GM13977 (cell line): ENCODE results near the gene EDIL3.

Source experiments
- DNase-seq: peaks from one replicate; pipeline ENCODE4 v3.0.0; 2012; ENCODE audit warnings: low spot score
- in situ Hi-C: fragments of 300-500 bp; cut with MboI; formaldehyde crosslinking; loops from one replicate; pipeline ENCODE4 v1.12.0; 2022; ENCODE audit warnings: low sequenced_read_pairs, low pct_unique_long_range_greater_than_20kb, mixed read lengths, inconsistent platforms; ENCODE audit not compliant: unreplicated experiment
- TF ChIP-seq, protein P1 (sequence below): IDR thresholded peaks from 2 replicates; pipeline ENCODE4 v1.5.1; 2012; ENCODE audit warnings: mild to moderate bottlenecking, control low read depth; ENCODE audit not compliant: insufficient read depth; ENCODE audit errors: extremely low read depth, missing control alignments

EDIL3 gene

DNA sequence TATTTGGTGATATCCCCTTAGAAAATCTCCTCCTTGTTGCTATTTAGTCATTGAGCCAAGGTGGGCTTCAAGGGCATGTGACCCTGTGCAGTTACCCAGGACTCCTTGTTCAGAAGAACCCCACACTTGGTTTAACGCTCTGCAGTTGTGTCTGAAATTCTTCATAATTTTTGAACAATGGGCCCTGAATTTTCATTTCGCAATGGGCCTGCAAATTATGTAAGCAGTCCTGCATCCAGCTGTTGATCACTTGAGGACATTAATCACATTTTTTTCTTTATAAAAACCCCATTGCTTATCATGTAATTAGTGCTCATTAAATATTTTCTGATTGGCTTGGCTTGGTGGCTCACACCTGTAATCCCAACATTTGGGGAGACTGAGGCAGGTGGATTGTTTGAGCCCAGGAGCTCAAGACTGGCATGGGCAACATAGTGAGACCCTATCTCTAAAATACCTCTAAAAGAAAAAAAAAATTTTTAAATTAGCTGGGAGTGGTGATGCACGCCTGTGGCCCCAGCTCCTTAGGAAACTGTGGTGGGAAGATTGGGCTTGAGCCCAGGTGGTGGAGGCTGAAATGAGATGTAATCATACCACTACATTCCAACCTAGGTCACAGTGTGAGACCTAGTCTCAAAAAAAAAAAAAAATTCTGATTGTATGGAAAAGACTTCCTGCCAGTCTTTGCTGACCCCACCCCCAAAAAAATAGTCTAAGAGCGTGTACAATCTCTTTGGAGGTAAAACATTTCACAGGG lies 469.8 kb downstream of the EDIL3 start:
- in situ Hi-C loops, result no loop called here
- DNase-seq, result no peak
- TF ChIP-seq, protein P1, sequence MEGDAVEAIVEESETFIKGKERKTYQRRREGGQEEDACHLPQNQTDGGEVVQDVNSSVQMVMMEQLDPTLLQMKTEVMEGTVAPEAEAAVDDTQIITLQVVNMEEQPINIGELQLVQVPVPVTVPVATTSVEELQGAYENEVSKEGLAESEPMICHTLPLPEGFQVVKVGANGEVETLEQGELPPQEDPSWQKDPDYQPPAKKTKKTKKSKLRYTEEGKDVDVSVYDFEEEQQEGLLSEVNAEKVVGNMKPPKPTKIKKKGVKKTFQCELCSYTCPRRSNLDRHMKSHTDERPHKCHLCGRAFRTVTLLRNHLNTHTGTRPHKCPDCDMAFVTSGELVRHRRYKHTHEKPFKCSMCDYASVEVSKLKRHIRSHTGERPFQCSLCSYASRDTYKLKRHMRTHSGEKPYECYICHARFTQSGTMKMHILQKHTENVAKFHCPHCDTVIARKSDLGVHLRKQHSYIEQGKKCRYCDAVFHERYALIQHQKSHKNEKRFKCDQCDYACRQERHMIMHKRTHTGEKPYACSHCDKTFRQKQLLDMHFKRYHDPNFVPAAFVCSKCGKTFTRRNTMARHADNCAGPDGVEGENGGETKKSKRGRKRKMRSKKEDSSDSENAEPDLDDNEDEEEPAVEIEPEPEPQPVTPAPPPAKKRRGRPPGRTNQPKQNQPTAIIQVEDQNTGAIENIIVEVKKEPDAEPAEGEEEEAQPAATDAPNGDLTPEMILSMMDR, result no peak

DNA sequence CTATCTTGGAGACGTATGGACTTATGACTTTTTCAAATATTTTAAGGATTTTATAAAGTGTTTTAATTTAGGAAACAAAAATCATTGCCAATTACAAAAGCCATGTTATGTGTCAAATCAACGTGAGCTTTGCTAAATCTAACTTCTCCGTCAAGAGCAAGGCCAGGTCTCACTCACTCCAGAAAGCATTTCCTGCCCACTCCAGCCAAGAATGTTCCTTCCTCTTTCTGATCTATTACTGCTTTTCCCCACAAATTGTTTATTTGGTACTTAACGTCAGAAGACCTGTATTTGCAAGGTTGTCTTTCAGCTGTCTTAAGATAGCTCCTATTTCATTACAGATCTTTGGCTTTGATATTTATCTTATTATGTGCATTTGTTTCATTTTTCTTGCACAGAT lies 470.5 kb downstream of the EDIL3 start:
- TF ChIP-seq, protein P1, result no peak
- DNase-seq, result no peak
- in situ Hi-C loops, result no loop called here

- TF ChIP-seq, protein P1, result no peak
- in situ Hi-C loops, result no loop called here
Observed at GRCh38 chr5:83913593-83913992, 471.1 kb downstream of the EDIL3 start.

DNA sequence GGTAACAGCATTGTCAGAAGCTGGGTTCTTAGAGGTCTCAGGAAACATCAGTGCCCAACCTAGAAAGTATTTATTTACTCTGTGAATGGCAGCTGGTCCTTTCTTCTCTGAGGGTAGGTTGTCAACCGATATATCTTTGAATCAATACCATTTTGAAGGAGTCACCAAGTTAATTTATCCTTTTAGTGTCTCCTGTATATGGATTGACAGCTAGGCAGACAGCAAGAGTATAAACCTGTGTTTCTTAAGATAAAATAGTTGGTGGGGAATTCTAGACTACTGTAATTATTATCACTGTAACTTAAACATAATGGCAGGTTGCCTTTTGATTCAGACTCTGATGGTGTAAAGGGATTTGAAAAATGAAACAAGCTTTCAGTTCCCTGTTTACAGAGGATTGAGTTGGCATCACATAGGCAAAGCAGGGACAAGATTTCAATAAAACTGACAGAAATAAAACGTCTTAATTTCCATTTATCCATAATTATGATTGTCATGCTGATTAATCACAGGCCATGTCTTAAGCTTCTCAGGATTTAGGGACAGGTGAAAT lies 473.2 kb downstream of the EDIL3 start:
- in situ Hi-C loops, result no loop called here
- TF ChIP-seq, protein P1, result no peak
- no peak for DNase-seq

More at GRCh38 chr5:83913593-83913992, 471.1 kb downstream of the EDIL3 start:
- no peak for DNase-seq

- DNase-seq, result no peak
- in situ Hi-C loops, result no loop called here
- TF ChIP-seq, protein P1, result no peak
Observed at GRCh38 chr5:83900306-83900705, 484.4 kb downstream of the EDIL3 start.

GRCh38 chr5:83899326-83899970 lies 485.2 kb downstream of the EDIL3 start:
- TF ChIP-seq, protein P1, result no peak
- DNase-seq, result no peak
- in situ Hi-C loops, result no loop called here
